ENCODE measurements around the gene NCAPG2. TPM values are rescaled to one million over a fixed set of nuclear protein-coding genes. Genes with fewer than 3 reads are reported as not detected.
A peak's percentile ranks its signal among the peaks of the same experiment; 100 is the strongest.

Gene NCAPG2
- total and polyA plus RNA-seq, 10 of the 15 experiments (the other 5 are each of a cell fraction or from before 2014, with no cell fraction given): 11.2 to 78.2 (median 49.2) TPM

GRCh38 chr7:158595068-158595467 lies 109.5 kb downstream of the NCAPG2 start:
- no peaks in the 10 kb centered on the region for H4K20me1 ChIP-seq (ENCODE audit: control insufficient read depth, insufficient read depth)
- H3K27ac ChIP-seq (ENCODE audit: control insufficient read depth, insufficient read depth): no peak overlapping the region
- peaks cover 2% of the 10 kb centered on the region for H3K9me3 ChIP-seq (replicated peaks; ENCODE audit: control insufficient read depth, insufficient read depth, low read length)
- CTCF ChIA-PET: no interaction called here
- no peak overlapping the region for H3K4me2 ChIP-seq (ENCODE audit: control insufficient read depth, insufficient read depth)
- in situ Hi-C loops (cut with MboI): no loop called here
- ATAC-seq: no peak
- 25% methylated on average over 3 of the region's 3 CpGs for WGBS (ENCODE audit: insufficient coverage, insufficient replicate concordance, low lambda C conversion rate, missing lambda C conversion rate)
- peak; percentile 8 for DNase-seq (ENCODE audit: low read depth, low spot score)
- no peaks in the 10 kb centered on the region; a peak in 1 of 4 replicates for H3K36me3 ChIP-seq (ENCODE audit: control insufficient read depth in 2 of 2, insufficient read depth in 2 of 2, low read length in 1 of 2)
- H3K4me3 ChIP-seq: no peak overlapping the region
- no peaks in the 10 kb centered on the region for H3K27me3 ChIP-seq (replicated peaks in 1 of 2; ENCODE audit: control insufficient read depth in 2 of 2, insufficient read depth in 2 of 2, low read length in 1 of 2)
- H3K4me1 ChIP-seq (ENCODE audit: control insufficient read depth, insufficient read depth, low read length): no peaks in the 10 kb centered on the region
- peak; percentile 100 for FAIRE-seq
- no peak overlapping the region for H3K9ac ChIP-seq (ENCODE audit: control insufficient read depth, insufficient read depth, low read length)
- TF ChIP-seq MTA3 (IDR thresholded peaks at IDR 0.05; ENCODE audit: borderline replicate concordance, low read length) (no peak), CHD2 (IDR thresholded peaks at IDR 0.05; ENCODE audit: borderline replicate concordance, low read depth, low read length) (no peak), EP300 (IDR thresholded peaks at IDR 0.05; ENCODE audit: borderline replicate concordance in 1 of 2, control insufficient read depth in 1 of 2, low read depth in 2 of 2, low read length in 2 of 2) (no peak), ATF3 (IDR thresholded peaks at IDR 0.05; ENCODE audit: borderline replicate concordance, extremely low read depth, low read depth, low read length) (no peak), MYC (IDR thresholded peaks at IDR 0.05; ENCODE audit: insufficient read depth, insufficient read length, insufficient replicate concordance, low read length, severe bottlenecking) (no peak), TCF12 (IDR thresholded peaks at IDR 0.05; ENCODE audit: low read depth, low read length) (no peak), FOXM1 (IDR thresholded peaks at IDR 0.05; ENCODE audit: low read depth, low read length) (no peak), ZNF384 (IDR thresholded peaks at IDR 0.05; ENCODE audit: borderline replicate concordance, low read depth, low read length) (no peak), MTA2 (IDR thresholded peaks at IDR 0.05; ENCODE audit: low read depth) (no peak), POLR2AphosphoS5 (IDR thresholded peaks at IDR 0.05; ENCODE audit: low read length) (no peak)
- TF ChIP-seq, protein P1, sequence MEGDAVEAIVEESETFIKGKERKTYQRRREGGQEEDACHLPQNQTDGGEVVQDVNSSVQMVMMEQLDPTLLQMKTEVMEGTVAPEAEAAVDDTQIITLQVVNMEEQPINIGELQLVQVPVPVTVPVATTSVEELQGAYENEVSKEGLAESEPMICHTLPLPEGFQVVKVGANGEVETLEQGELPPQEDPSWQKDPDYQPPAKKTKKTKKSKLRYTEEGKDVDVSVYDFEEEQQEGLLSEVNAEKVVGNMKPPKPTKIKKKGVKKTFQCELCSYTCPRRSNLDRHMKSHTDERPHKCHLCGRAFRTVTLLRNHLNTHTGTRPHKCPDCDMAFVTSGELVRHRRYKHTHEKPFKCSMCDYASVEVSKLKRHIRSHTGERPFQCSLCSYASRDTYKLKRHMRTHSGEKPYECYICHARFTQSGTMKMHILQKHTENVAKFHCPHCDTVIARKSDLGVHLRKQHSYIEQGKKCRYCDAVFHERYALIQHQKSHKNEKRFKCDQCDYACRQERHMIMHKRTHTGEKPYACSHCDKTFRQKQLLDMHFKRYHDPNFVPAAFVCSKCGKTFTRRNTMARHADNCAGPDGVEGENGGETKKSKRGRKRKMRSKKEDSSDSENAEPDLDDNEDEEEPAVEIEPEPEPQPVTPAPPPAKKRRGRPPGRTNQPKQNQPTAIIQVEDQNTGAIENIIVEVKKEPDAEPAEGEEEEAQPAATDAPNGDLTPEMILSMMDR (IDR thresholded peaks at IDR 0.05 in 2 of 3, conservative IDR thresholded peaks at IDR 0.05 in 1 of 3; ENCODE audit: control insufficient read depth in 2 of 3, extremely low read depth in 1 of 3, insufficient read depth in 1 of 3, low read depth in 3 of 3, low read length in 3 of 3): no peak
- BruUV-seq (replicated peaks): no TSS peak
- RAD21 ChIA-PET (ENCODE audit: unreplicated experiment): no interaction called here
- SMC1A ChIA-PET (ENCODE audit: uncharacterized antibody, unreplicated experiment): no interaction called here
- POLR2A ChIA-PET: no interaction called here
- no peaks in the 10 kb centered on the region for H3K79me2 ChIP-seq (ENCODE audit: control insufficient read depth, insufficient read depth, low read length)
- intact Hi-C loops (cut with micrococcal nuclease; ENCODE audit: unreplicated experiment): no loop called here
- no peak overlapping the region for H2AFZ ChIP-seq (ENCODE audit: control insufficient read depth, low read depth, low read length)
